ENCODE data around the gene NDUFS7. TPM values are rescaled to one million over a fixed set of nuclear protein-coding genes. Genes with fewer than 3 reads are reported as not detected.
A peak's percentile ranks its signal among the peaks of the same experiment; 100 is the strongest.

The NDUFS7 gene
- total and polyA plus RNA-seq, 9 of the 15 experiments (the other 6 are each of a cell fraction or from before 2014, with no cell fraction given), result 6.0 to 271 (median 60.6) TPM

DNA sequence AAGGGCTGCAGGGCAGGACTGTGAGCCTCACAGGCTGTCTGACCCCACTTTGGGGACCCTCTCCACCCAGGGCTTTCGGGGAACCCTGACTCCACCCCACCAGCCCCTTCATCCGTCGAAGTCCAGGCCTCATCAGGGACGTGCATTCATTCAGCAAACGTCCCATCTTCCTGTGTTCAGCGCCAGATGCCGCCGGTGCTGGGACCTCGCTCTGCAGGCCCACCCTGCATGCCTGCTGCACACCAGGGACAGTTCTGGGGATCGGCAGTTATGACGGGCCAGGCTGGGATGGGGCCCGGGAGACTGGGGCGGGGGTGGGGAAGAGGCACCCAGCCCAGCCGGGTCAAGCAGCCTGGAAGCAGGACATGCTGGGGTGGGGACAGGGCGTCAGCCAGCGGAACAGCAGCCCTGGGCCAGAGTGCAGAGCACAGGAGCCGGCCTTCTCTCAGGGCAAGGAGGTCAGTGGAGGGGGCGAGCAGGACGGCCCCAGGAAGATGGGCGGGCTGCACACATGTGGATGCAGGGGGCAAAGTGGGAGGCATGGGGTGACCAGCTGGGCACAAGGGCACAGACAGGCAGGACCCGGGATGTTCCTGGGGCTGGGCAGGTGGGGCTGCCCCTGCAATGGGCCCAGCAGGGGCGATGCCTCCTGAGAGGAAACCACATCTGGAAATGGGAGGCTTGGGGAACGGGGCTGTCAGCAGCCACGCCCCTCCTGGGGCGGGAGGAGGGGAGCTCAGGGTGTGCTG is 12.5 kb downstream of the NDUFS7 start (continued):
- TF ChIP-seq, protein P1, sequence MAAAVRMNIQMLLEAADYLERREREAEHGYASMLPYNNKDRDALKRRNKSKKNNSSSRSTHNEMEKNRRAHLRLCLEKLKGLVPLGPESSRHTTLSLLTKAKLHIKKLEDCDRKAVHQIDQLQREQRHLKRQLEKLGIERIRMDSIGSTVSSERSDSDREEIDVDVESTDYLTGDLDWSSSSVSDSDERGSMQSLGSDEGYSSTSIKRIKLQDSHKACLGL (CRISPR knock-in tag; IDR thresholded peaks at IDR 0.05; ENCODE audit: borderline replicate concordance, poor library complexity, severe bottlenecking), result no peak
- TF ChIP-seq, protein P2, sequence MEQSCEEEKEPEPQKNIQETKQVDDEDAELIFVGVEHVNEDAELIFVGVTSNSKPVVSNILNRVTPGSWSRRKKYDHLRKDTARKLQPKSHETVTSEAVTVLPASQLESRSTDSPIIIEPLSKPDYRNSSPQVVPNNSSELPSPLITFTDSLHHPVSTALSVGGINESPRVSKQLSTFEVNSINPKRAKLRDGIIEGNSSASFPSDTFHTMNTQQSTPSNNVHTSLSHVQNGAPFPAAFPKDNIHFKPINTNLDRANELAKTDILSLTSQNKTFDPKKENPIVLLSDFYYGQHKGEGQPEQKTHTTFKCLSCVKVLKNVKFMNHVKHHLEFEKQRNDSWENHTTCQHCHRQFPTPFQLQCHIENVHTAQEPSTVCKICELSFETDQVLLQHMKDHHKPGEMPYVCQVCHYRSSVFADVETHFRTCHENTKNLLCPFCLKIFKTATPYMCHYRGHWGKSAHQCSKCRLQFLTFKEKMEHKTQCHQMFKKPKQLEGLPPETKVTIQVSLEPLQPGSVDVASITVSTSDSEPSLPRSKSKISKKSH (CRISPR knock-in tag; IDR thresholded peaks at IDR 0.05), result no peak
- no peak for TF ChIP-seq TOE1 (IDR thresholded peaks at IDR 0.05; ENCODE audit: borderline replicate concordance)
- no peak for TF ChIP-seq TOE1 (CRISPR knock-in tag; IDR thresholded peaks at IDR 0.05; ENCODE audit: borderline replicate concordance, low read depth)
- no peak for TF ChIP-seq ZNF41 (CRISPR knock-in tag; conservative IDR thresholded peaks at IDR 0.05)
- no peak for TF ChIP-seq MTA2 (IDR thresholded peaks at IDR 0.05; ENCODE audit: low read depth)
- no peak for TF ChIP-seq SP1 (CRISPR knock-in tag; IDR thresholded peaks at IDR 0.05)
- no peak for TF ChIP-seq GABPB2 (CRISPR knock-in tag; conservative IDR thresholded peaks at IDR 0.05)
- no peak for TF ChIP-seq DDX20 (tag; IDR thresholded peaks at IDR 0.05; ENCODE audit: low read depth)
- TF ChIP-seq U2AF1 (optimal IDR thresholded peaks at IDR 0.05; ENCODE audit: low read depth, low read length), result no peak
- TF ChIP-seq, protein P3, sequence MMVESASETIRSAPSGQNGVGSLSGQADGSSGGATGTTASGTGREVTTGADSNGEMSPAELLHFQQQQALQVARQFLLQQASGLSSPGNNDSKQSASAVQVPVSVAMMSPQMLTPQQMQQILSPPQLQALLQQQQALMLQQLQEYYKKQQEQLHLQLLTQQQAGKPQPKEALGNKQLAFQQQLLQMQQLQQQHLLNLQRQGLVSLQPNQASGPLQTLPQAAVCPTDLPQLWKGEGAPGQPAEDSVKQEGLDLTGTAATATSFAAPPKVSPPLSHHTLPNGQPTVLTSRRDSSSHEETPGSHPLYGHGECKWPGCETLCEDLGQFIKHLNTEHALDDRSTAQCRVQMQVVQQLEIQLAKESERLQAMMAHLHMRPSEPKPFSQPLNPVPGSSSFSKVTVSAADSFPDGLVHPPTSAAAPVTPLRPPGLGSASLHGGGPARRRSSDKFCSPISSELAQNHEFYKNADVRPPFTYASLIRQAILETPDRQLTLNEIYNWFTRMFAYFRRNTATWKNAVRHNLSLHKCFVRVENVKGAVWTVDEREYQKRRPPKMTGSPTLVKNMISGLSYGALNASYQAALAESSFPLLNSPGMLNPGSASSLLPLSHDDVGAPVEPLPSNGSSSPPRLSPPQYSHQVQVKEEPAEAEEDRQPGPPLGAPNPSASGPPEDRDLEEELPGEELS (CRISPR knock-in tag; IDR thresholded peaks at IDR 0.05; ENCODE audit: borderline replicate concordance), result 0 out of 2 replicates have a peak, but pooled peaks have one; percentile 46
- TF ChIP-seq NR3C1 (CRISPR knock-in tag; IDR thresholded peaks at IDR 0.05), result 0 out of 2 replicates have a peak, but pooled peaks have one; percentile 34
- TF ChIP-seq NR4A1 (CRISPR knock-in tag; IDR thresholded peaks at IDR 0.05), result no peak
- TF ChIP-seq NR4A1 (tag; IDR thresholded peaks at IDR 0.05), result no peak
- peak; percentile 60 for TF ChIP-seq SUPT5H (IDR thresholded peaks at IDR 0.05)
- TF ChIP-seq, protein P4, sequence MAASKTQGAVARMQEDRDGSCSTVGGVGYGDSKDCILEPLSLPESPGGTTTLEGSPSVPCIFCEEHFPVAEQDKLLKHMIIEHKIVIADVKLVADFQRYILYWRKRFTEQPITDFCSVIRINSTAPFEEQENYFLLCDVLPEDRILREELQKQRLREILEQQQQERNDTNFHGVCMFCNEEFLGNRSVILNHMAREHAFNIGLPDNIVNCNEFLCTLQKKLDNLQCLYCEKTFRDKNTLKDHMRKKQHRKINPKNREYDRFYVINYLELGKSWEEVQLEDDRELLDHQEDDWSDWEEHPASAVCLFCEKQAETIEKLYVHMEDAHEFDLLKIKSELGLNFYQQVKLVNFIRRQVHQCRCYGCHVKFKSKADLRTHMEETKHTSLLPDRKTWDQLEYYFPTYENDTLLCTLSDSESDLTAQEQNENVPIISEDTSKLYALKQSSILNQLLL (CRISPR knock-in tag; IDR thresholded peaks at IDR 0.05; ENCODE audit: borderline replicate concordance), result no peak
- no peak for TF ChIP-seq CREM (IDR thresholded peaks at IDR 0.05; ENCODE audit: low read depth)
- TF ChIP-seq, protein P5, sequence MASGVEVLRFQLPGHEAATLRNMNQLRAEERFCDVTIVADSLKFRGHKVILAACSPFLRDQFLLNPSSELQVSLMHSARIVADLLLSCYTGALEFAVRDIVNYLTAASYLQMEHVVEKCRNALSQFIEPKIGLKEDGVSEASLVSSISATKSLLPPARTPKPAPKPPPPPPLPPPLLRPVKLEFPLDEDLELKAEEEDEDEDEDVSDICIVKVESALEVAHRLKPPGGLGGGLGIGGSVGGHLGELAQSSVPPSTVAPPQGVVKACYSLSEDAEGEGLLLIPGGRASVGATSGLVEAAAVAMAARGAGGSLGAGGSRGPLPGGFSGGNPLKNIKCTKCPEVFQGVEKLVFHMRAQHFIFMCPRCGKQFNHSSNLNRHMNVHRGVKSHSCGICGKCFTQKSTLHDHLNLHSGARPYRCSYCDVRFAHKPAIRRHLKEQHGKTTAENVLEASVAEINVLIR (CRISPR knock-in tag; IDR thresholded peaks at IDR 0.05), result no peak
- no peak for TF ChIP-seq EP300 (IDR thresholded peaks at IDR 0.05; ENCODE audit: low read length)
- no peak for TF ChIP-seq ETV1 (tag; conservative IDR thresholded peaks at IDR 0.05; ENCODE audit: low read depth)
- TF ChIP-seq ZSCAN29 (IDR thresholded peaks at IDR 0.05), result no peak
- peak; percentile 19; the same call in 1 of the 2 replicates for TF ChIP-seq POLR2AphosphoS5 (IDR thresholded peaks at IDR 0.05; ENCODE audit: control insufficient read depth, insufficient read depth, low read depth, low read length)
- TF ChIP-seq TCF7 (IDR thresholded peaks at IDR 0.05; ENCODE audit: borderline replicate concordance), result no peak
